ENCODE measurements around the gene HYCC2.
"Not testable (repeated sequence)": the region's sequence is repeated elsewhere in the genome, so short reads cannot be mapped to it uniquely, and the experiment has no call there.

DNA sequence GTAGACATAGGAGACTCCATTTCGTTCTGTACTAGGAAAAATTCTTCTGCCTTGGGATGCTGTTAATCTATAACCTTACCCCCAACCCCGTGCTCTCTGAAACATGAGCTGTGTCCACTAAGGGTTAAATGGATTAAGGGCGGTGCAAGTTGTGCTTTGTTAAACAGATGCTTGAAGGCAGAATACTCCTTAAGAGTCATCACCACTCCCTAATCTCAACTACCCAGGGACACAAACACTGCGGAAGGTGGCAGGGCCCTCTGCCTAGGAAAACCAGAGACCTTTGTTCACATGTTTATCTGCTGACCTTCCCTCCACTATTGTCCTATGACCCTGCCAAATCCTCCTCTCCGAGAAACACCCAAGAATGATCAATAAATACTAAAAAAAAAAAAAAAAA is 28.4 kb downstream of the HYCC2 start:
- TF ChIP-seq, protein P1, sequence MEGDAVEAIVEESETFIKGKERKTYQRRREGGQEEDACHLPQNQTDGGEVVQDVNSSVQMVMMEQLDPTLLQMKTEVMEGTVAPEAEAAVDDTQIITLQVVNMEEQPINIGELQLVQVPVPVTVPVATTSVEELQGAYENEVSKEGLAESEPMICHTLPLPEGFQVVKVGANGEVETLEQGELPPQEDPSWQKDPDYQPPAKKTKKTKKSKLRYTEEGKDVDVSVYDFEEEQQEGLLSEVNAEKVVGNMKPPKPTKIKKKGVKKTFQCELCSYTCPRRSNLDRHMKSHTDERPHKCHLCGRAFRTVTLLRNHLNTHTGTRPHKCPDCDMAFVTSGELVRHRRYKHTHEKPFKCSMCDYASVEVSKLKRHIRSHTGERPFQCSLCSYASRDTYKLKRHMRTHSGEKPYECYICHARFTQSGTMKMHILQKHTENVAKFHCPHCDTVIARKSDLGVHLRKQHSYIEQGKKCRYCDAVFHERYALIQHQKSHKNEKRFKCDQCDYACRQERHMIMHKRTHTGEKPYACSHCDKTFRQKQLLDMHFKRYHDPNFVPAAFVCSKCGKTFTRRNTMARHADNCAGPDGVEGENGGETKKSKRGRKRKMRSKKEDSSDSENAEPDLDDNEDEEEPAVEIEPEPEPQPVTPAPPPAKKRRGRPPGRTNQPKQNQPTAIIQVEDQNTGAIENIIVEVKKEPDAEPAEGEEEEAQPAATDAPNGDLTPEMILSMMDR (IDR thresholded peaks at IDR 0.05; ENCODE audit: low read depth, low read length, poor library complexity, severe bottlenecking) = not testable (repeated sequence)
- TF ChIP-seq EZH2phosphoT487 (IDR thresholded peaks at IDR 0.05; ENCODE audit: borderline replicate concordance, low read length) = not testable (repeated sequence)

All from DOHH2 (cell line).